HG03520 (cell line): Measurements from ENCODE around the gene ANKFN1.
"Not testable (repeated sequence)": the region's sequence is repeated elsewhere in the genome, so short reads cannot be mapped to it uniquely, and the experiment has no call there.

Experiments used
- ATAC-seq: cut with Tn5 transposase; IDR thresholded peaks from one replicate; pipeline ENCODE4 v1.9.1; 2021; ENCODE audit warnings: mild to moderate bottlenecking, moderate library complexity; ENCODE audit not compliant: unreplicated experiment

Gene ANKFN1

GRCh38 chr17:56319531-56319930, 166.3 kb downstream of the ANKFN1 start:
- no peak for ATAC-seq

DNA sequence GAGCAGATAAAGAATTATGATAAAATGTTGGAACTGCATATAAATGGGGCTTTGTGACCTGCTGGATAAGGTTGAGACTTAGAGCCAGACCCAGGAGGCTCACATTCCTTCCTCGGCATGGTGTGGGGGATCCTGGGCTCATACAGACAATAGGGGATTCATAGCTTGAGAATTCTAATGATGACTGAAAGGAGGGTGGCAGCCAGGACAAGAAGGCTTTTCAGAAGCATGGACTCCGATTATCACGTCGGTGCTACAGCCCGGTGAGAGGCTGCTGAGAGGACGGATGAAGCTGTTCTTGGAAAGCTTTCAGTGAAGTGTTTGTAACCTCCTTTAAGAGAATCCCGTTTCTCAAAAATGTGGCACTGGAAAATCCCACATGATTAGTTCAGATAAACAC, 167.2 kb downstream of the ANKFN1 start:
- no peak for ATAC-seq

DNA sequence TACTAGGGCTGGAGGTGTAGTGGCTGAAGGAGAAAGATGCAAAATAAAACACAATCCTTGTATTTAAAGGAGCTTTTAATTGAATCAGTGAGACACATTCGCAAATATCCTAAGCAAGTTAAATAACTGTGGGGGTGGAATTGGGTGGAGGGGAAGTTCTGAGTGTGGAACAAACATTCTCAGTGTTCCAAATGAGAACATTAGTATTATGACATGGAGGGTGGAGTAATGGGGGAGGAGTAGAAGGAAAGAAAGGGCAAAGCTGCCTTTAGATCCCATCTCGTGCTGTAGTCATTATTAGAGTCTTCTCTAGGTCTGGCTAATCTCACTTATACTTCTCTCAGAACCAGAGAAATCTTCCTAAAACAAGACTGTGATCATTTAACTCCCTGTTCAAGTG, 169.7 kb downstream of the ANKFN1 start:
- no peak for ATAC-seq

- ATAC-seq = no peak
Observed at GRCh38 chr17:56324676-56325075, 171.4 kb downstream of the ANKFN1 start.

GRCh38 chr17:56325313-56326000, 172.2 kb downstream of the ANKFN1 start:
- no peak for ATAC-seq

- no peak for ATAC-seq
Observed at GRCh38 chr17:56326001-56326359, 172.7 kb downstream of the ANKFN1 start.

- ATAC-seq = no peak
Observed at GRCh38 chr17:56347639-56348038, 194.4 kb downstream of the ANKFN1 start.

- no peak for ATAC-seq
Observed at GRCh38 chr17:56350592-56350991, 197.3 kb downstream of the ANKFN1 start.

GRCh38 chr17:56351675-56352074, 198.4 kb downstream of the ANKFN1 start:
- ATAC-seq = no peak

- no peak for ATAC-seq
Observed at GRCh38 chr17:56358651-56359050, 205.4 kb downstream of the ANKFN1 start.

- ATAC-seq = no peak
Observed at GRCh38 chr17:56359518-56359917, 206.2 kb downstream of the ANKFN1 start.

DNA sequence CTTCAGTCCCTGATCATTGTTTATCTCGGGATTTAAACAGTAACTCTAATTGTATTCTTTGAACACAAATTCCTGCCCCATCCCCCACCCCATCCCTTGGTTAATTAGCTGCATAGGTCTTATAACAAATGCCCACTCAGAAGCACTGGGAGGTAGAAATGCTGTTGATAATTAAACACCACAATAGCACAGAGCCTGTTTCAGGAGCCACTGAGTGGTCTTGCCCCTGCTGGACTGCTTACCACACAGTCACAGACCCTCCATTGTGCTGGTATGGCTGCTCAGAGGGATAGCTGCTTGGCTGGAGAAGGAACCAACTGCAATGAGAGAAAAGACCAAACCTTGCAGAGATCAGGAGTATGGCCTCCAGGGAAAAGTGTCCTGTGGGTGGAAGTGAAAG, 214.1 kb downstream of the ANKFN1 start:
- ATAC-seq = no peak

- ATAC-seq = no peak
Observed at GRCh38 chr17:56373981-56374833, 220.9 kb downstream of the ANKFN1 start.

GRCh38 chr17:56389356-56389755, 236.1 kb downstream of the ANKFN1 start:
- ATAC-seq = no peak

DNA sequence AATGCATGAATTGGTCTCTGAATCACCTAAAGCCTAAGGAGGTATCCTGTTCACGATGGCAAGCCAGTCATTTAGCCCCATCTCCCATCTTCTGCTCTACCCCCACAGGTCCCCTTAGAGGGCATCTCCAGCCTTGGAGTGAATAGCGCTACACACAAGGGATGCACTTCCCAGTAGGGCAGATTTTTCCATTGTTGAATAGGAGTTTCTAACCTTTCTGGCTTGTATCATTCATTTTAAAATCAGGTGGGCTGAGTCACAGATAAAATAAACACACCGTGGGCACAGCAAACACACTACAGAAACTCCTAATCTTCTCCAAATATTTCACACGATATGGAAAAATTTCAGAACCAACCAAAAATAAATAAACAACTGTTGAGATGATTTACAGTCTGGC, 239.0 kb downstream of the ANKFN1 start:
- no peak for ATAC-seq

DNA sequence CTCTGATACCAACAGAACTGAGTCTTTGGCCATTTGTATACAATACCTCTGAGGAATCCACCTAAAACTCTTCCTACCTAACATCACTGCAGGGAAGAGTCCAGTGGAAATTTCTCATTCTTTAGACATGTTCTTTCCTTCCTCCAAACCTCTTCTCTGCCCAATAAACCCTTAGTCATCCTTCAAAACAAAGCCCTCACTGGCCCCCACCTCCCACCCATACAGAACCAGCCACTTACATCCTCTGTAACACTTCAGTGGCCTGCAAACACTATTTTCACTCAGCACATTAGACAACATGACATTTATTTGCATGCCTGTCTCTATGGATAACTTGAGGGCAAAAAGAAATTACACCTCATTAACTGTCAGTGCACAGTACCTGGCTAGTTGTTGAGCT, 239.9 kb downstream of the ANKFN1 start:
- ATAC-seq = no peak

DNA sequence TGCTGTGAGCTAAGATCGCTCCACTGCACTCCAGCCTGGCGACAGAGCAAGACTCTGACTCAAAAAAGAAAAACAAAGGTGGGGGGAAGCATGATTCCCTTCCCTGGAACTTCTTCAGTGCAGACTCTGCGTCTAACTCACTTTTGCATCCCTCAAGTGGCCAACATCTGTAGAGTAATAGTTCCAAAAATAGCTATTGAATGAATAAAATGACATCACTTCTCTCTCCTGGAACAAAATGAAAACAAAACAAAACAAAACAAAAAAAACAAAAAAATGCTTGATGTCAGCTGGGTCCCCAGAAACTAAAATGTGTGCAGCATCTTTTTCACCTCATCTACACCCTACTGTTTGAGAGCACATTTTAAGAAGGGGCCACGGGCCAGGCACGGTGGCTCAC, 242.5 kb downstream of the ANKFN1 start:
- no peak for ATAC-seq

GRCh38 chr17:56407086-56407485, 253.8 kb downstream of the ANKFN1 start:
- ATAC-seq = no peak

GRCh38 chr17:56412356-56412755, 259.1 kb downstream of the ANKFN1 start:
- not testable (repeated sequence) for ATAC-seq

DNA sequence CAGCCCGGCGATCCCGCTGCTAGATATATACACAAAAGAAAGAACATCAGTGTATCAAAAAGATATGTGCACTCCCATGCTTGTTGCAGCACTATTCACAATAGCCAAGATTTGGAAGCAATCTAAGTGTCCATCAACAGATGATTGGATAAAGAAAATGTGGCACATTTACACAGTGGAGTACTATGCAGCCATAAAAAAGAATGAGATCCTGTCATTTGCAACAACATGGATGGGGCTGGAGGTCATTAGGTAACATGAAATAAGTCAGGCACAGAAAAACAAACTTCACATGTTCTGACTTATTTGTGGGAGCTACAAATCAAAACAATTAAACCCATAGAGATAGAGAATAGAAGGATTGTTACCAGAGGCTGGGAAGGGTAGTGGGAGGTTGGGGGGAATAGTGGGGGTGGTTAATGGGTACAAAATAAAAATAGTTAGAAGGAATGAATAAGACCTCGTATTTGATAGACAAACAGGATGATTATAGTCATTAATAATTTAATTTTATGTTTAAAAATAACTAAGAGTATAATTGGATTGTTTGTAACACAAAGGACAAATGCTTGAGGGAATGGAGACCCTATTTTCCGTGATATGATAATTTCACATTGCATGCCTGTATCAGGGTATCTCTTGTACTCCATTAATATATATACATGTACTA, 263.5 kb downstream of the ANKFN1 start:
- no peak for ATAC-seq

GRCh38 chr17:56424005-56424404, 270.7 kb downstream of the ANKFN1 start:
- ATAC-seq = no peak

DNA sequence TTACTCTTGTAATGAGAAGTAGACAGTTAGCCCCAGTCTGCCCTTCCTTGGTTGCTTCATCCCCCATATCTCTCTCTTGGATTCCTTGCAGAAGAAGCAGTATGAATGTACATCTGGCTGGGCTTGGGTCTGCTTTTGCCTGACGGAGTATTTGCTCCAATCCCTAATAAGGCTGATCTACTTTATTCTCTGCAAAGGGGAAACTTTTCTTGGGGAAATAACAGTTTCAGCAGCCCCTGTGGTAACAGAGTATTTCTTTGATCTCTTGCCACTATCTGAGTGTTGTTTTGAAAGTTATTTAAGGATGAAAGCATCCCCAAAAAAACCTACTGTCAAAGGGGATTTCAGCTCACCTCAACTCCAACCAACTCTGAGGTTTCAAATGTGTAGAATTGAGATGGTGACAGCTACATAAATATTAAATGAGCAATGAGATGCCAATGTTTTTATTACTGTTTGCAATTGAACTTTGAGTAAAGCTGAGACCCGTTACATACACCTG, 271.3 kb downstream of the ANKFN1 start:
- ATAC-seq = no peak
